ENCODE measurements around the gene RAB11FIP3.

GRCh38 chr16:425082-425718, at the start of gene RAB11FIP3:
- peak in 1 of 6 experiments; percentile 29 for TF ChIP-seq CTCF (IDR thresholded peaks at IDR 0.05)
- peak; percentile 34 to 45 for TF ChIP-seq POLR2A (IDR thresholded peaks at IDR 0.05)

Data from adrenal gland (tissue), 5 donors.